ENCODE results near the gene CADM2.

CADM2 gene

GRCh38 chr3:84978843-84979242 lies 20.1 kb downstream of the CADM2 start:
- intact Hi-C loops (cut with DNase I), result loop anchor here (10.0 kb wide), 2 partner anchors 366 to 434 kb away; no protein-coding TSS in a partner anchor
- peak in 7 of 42 donors; percentile 5 to 55 (median 36) for DNase-seq

DNA sequence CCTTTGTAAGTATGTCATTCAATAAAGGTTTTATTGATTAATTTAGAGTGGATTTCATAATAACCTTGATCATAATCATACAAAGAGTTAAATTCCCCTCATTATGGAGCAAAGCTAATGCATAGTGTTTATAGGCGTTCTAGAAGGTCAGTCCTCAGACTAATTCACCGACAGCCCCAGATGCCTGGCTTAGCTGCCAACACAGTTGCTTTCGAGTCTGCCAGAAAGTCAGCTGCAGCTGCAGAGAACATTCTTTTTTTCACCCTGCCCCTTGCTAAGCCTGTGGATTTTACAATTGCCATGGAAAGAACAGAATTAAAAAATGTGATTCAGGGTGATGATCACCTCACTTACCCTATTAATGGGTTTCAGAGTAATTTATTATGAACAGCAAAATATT lies 21.2 kb downstream of the CADM2 start:
- intact Hi-C loops (cut with DNase I), result no loop called here
- peak; percentile 41 to 89 (median 74) for DNase-seq

GRCh38 chr3:84980456-84980855 lies 21.7 kb downstream of the CADM2 start:
- intact Hi-C loops (cut with DNase I), result no loop called here
- DNase-seq, result no peak

DNA sequence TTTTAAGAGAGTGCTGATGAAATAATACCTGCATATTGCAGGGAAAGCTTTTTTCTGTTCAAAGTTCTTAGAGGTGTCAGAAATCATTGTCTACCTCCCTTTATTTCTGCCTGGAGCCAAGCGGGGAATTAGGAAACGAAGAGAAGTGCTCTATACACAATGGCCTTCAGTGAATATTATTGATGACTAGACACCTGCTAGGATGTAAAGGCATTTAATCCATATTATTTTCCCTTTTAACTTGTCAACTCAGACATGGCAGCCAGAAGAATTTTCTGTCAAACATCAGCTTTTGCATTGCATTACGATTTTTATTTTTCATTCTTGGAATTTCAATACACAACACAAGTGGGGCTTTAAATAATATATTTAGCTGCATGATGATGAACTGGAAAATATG lies 24.7 kb downstream of the CADM2 start:
- DNase-seq, result no peak
- intact Hi-C loops (cut with DNase I), result no loop called here

DNA sequence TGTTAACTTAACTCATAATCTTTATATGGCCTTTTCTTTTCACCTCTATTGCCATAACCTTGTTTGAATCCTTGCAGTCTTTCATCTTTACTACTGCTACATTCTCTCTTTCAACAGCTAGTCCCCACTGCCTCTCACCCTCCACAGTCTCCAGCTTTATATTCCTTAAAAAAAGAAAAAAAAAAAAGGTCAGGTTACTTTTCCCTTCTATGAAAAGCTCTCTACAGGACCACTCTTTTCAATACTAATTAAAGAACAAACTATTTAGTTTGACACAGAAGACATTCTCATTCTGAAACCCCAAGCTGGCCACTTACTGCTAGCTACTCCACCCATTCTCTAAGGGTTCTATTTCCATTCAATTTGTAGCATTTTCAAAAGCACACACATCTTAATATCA lies 25.6 kb downstream of the CADM2 start:
- intact Hi-C loops (cut with DNase I), result no loop called here
- DNase-seq, result no peak

DNA sequence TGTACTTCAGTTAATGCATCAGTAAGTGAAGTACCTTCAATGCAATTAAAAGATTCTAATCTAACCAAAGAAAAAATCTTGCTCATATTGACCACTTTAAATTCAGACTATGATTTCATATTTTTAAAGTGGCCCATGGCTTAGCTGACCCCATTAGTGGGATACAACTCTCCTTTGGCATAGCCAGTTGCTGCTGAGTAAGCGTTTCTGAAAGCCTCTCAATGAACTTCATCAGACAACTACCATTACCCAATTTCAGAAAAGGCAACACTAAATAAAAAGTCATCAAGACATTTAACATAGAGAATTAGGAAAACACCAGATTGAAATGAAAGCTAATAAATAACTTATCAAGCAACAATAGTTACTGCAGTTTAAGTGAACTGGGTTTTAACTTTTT lies 27.0 kb downstream of the CADM2 start:
- no peak for DNase-seq
- intact Hi-C loops (cut with DNase I), result no loop called here

DNA sequence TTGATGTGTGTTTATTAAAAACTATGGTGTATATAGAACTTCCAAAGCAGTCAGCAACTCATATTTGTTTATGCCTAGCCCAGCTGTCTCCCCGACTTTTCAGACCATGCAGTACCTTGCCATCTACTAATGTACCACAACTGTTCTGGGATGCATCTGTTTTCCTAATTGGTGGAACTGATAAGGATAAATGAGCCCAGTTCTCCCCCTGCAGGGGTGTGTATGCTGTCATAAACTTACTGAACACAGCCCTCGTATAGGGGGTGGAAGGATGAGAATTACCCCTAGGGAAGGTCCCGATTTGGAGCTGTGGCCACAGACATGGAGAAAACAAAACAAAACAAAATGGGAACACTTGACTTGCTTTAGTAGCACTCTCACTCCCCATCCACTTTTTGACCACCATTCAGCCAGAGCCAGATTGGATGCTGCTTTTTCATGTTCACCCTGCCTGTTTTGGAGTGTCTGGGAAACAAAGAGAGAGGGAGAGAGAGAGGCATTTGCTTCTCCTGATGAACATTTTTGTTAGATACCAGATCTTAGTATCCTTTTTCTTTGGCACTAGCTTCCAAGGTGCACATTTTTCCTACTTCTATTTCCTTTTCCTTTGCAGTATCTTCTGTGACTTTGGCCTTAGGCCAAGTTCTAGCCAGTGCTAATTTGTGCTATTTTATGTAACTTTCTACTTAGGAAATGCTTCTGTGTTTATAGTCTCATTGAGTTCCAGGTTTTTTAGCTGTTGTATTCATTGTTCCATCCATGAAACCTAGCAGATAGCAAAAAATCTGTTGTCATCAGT lies 29.1 kb downstream of the CADM2 start:
- no peak for DNase-seq
- intact Hi-C loops (cut with DNase I), result no loop called here

GRCh38 chr3:84989102-84989501 lies 30.3 kb downstream of the CADM2 start:
- DNase-seq, result no peak
- intact Hi-C loops (cut with DNase I), result no loop called here

- DNase-seq, result no peak
- intact Hi-C loops (cut with DNase I), result no loop called here
Observed at GRCh38 chr3:84991422-84991900, 32.7 kb downstream of the CADM2 start.

DNA sequence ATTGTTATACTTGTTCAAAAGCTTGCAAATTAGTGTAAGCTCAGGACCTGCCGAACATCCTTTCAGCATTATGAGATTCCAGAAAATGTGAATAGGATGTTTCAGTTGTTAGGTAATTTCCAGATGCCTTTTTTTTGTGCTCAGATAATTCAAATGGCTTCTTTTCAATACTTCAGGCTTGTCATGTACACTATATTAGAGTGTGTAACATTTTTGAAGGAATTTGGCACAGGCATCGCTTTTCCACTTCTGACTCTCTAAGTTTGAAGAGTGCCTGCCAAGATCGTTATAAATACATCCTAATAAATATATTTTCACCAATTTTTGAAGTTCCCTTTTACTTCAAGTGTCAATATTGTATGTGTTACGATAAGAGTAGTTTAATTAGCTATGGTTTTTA lies 35.2 kb downstream of the CADM2 start:
- intact Hi-C loops (cut with DNase I), result no loop called here

DNA sequence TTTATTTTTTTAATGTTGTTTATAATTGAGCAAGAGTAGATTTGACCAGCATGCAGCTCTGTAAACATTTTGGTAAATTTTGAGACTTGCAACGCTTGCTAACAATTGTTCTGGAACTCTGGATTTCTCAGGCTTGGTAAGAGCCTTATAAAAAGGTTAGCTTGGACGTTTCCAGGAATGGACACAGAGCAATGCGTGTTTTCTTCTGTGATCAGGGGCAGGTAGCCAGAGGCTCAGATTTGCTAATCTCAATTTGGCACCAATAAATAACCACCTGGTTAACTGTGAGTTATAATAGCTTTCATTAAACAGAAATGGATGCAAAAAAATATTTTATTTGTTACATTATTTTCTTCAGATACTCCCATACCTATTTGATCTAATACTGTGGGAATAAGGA lies 39.8 kb downstream of the CADM2 start:
- no peak for DNase-seq
- intact Hi-C loops (cut with DNase I), result no loop called here

More for the DNA sequence above, 35.2 kb downstream of the CADM2 start:
- DNase-seq, result no peak

DNA sequence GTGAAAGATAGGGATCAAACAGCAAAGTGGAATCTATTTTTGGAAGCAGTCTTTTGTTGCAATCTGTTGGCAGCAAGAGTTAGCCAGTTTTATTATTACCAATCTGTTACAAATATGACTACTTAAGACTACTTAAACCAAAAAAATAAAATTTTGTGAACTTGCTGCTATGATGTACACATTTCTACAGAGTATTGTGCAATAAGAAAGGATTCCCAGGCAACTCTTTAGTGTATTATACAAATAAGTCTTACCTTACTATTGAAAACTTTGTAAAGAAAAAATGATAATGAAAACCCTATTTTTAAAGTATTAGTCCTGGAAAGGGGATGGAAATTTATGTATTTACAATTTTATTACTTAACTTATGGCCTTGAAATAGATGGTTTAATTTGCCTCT lies 44.7 kb downstream of the CADM2 start:
- no peak for DNase-seq
- intact Hi-C loops (cut with DNase I), result no loop called here

- intact Hi-C loops (cut with DNase I), result no loop called here
- DNase-seq, result no peak
Observed at GRCh38 chr3:85004147-85004546, 45.4 kb downstream of the CADM2 start.

DNA sequence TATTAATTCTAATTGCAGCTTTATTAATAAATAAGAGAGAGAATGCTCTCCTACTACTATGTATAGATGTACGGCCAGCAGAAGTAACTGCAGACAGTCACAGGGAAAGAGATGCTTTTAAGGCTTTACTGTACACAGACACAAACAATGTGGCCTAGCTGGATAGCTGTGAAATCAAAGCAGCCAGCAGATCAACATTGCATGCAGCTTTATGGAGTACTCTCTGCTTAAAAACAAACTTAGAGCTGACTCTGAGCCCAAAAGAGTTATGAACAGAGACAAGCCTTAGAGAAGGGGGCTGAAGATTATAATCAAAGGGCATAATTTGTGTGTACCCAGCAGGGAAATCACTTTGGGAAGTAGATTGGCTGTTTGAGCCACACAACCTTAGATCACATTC lies 47.2 kb downstream of the CADM2 start:
- intact Hi-C loops (cut with DNase I), result no loop called here

DNA sequence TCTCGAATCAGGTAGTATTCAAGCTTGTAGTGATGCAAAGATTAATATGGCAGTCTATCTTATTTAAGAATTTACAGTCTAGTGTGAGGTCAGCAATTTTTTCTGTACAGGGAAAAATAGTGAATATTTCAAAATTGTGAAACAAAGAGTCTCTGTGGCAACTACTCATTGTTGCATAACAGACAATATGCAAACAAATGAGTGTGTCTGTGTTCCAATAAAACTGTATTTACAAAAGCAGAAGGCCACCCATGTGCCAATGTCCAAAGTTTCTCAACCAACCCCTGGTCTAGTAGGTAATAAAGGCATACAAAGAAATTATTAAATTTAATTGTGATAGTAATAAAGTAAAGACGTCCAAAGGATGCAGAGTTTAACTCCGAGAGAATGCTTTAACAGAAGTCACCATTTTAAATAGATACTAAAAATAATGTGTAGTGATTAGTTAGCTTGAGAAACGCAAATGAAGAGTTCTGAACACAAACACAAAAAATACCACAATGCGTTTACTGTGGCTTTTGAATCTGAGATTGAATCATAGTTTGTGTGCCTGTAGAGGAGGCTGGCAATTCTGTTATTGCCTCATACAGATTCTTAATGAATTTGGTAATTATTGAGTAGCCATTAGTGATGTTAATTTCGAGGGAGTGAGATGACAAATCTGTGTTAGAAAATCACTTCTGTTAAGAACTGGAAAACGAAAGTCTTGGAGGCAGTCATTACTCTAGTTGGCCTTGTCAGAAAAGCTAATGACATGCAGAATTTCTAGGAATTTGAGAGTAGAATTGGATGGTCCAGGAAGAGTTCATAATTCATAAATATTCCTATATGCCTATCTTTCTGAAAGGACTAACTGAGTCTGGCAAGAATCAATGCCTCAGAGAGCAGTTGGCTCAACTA lies 48.7 kb downstream of the CADM2 start:
- no peak for DNase-seq
- intact Hi-C loops (cut with DNase I), result no loop called here

More for the DNA sequence above, 47.2 kb downstream of the CADM2 start:
- peak in 1 of 42 donors; percentile 33 for DNase-seq

DNA sequence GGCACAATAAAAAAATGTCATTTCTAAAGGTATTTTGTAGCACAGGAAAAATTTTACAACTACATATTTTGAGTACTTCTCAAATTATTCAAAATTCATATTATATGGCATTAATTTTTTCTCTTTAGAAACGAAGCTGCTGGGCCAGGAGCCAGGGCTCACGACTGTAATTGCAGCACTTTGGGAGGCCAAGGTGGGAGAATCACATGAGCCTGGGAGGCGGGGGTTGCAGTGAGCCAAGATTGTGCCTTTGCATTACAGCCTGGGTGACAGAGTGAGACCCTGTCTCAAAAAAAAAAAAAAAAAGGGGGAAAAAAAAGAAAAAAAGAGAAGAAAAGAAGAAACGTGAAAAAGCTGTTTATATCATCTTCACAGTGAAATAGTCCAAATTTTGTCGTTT lies 62.0 kb downstream of the CADM2 start:
- intact Hi-C loops (cut with DNase I), result no loop called here
- DNase-seq, result no peak

- intact Hi-C loops (cut with DNase I), result no loop called here
- DNase-seq, result no peak
Observed at GRCh38 chr3:85030052-85030451, 71.3 kb downstream of the CADM2 start.

- DNase-seq, result no peak
- intact Hi-C loops (cut with DNase I), result no loop called here
Observed at GRCh38 chr3:85037203-85037602, 78.4 kb downstream of the CADM2 start.

DNA sequence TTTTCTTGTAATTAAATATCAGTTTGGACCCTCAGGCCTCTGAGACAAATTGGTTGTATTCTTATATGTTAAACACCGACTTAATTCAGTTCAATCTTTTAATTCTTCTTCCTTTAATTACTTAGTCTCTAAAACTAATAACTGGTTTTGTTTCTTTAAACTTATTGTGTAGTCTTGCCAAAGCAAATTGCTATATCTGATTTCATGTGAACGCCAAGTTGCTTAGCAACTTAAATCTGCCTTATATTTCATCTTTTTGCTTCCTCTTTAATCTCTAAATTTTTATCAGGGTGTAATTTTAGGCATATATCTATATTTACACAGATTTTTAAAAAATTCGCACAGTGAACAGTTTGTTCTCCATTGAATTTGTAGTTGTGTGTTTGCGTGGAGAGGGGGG lies 82.2 kb downstream of the CADM2 start:
- intact Hi-C loops (cut with DNase I), result no loop called here
- no peak for DNase-seq

- no peak for DNase-seq
- intact Hi-C loops (cut with DNase I), result no loop called here
Observed at GRCh38 chr3:85041562-85042055, 82.8 kb downstream of the CADM2 start.

Measured in head of caudate nucleus (tissue), 42 donors.